ENCODE data around the gene CADPS. TPM values are rescaled to one million over a fixed set of nuclear protein-coding genes. Genes with fewer than 3 reads are reported as not detected.

The CADPS gene
- total RNA-seq, 1 experiment from 2014 or later = not detected

- DNase-seq (ENCODE audit: low read depth, low spot score) (no peak), ATAC-seq (no peak)
- ChIA-PET CTCF (no interaction called here), POLR2A (no interaction called here)
- no peaks in the 10 kb centered on the region for H3K27me3 ChIP-seq (ENCODE audit: control insufficient read depth, insufficient read depth, low read length)
- no peaks in the 10 kb centered on the region for H3K9me3 ChIP-seq (ENCODE audit: control insufficient read depth, insufficient read depth, low read depth, low read length)
- TF ChIP-seq SIN3A (IDR thresholded peaks at IDR 0.05; ENCODE audit: borderline replicate concordance, insufficient read depth, low read depth, low read length) = no peak
- no peak for TF ChIP-seq TCF7L2 (IDR thresholded peaks at IDR 0.05; ENCODE audit: low read depth, low read length)
- TF ChIP-seq REST (IDR thresholded peaks at IDR 0.05; ENCODE audit: insufficient read depth in 1 of 2, low read depth in 2 of 2, low read length in 1 of 2) = no peak
- no peak for TF ChIP-seq POLR2AphosphoS5 (IDR thresholded peaks at IDR 0.05; ENCODE audit: low read depth, low read length)
- no peak for TF ChIP-seq CTCF (IDR thresholded peaks at IDR 0.05)
- no peak overlapping the region for H3K4me3 ChIP-seq (ENCODE audit: low read depth in 2 of 2, low read length in 2 of 2)
- in situ Hi-C loops (cut with HindIII; ENCODE audit: low pct_unique_long_range_greater_than_20kb, low sequenced_read_pairs) = no loop called here
- no peaks in the 10 kb centered on the region for H3K4me1 ChIP-seq (ENCODE audit: control insufficient read depth, insufficient read depth, low read length)
- intact Hi-C loops (cut with micrococcal nuclease; ENCODE audit: unreplicated experiment) = no loop called here
- no TSS peak for BruUV-seq (replicated peaks)
- no peak overlapping the region for H3K27ac ChIP-seq (ENCODE audit: low read length)
- no peaks in the 10 kb centered on the region for H3K36me3 ChIP-seq (ENCODE audit: control insufficient read depth, insufficient read depth, low read length)
Observed at GRCh38 chr3:62548528-62549205, 326.5 kb downstream of the CADPS start.

DNA sequence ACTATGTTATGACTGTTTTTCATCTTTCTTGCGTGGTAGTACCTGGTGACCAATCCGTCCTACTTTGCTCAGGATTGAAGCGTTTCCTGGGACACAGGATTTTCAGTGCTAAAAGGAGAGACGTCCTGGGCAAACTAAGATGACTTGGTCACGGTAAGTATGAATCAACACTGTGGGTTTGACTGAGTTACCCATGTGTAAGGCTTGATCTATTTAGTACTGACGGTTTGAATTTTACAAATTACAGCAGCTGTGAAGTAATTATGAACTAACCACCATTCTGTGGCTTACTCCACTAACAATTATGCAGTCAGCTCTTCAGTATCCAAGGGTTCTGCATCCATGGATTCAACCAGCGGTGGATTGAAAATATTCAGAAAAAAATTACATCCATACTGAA is 328.9 kb downstream of the CADPS start:
- DNase-seq (ENCODE audit: low read depth, low spot score) (no peak), ATAC-seq (no peak)
- no peaks in the 10 kb centered on the region for H3K9me3 ChIP-seq (ENCODE audit: control insufficient read depth, insufficient read depth, low read depth, low read length)
- BruUV-seq (replicated peaks) = no TSS peak
- no peaks in the 10 kb centered on the region for H3K36me3 ChIP-seq (ENCODE audit: control insufficient read depth, insufficient read depth, low read length)
- no peak for TF ChIP-seq REST (IDR thresholded peaks at IDR 0.05; ENCODE audit: insufficient read depth in 1 of 2, low read depth in 2 of 2, low read length in 1 of 2)
- TF ChIP-seq TCF7L2 (IDR thresholded peaks at IDR 0.05; ENCODE audit: low read depth, low read length) = no peak
- TF ChIP-seq CTCF (IDR thresholded peaks at IDR 0.05) = no peak
- TF ChIP-seq POLR2AphosphoS5 (IDR thresholded peaks at IDR 0.05; ENCODE audit: low read depth, low read length) = no peak
- TF ChIP-seq SIN3A (IDR thresholded peaks at IDR 0.05; ENCODE audit: borderline replicate concordance, insufficient read depth, low read depth, low read length) = no peak
- no peak overlapping the region for H3K27ac ChIP-seq (ENCODE audit: low read length)
- intact Hi-C loops (cut with micrococcal nuclease; ENCODE audit: unreplicated experiment) = no loop called here
- ChIA-PET CTCF (no interaction called here), POLR2A (no interaction called here)
- in situ Hi-C loops (cut with HindIII; ENCODE audit: low pct_unique_long_range_greater_than_20kb, low sequenced_read_pairs) = no loop called here
- no peak overlapping the region for H3K4me3 ChIP-seq (ENCODE audit: low read depth in 2 of 2, low read length in 2 of 2)
- no peaks in the 10 kb centered on the region for H3K27me3 ChIP-seq (ENCODE audit: control insufficient read depth, insufficient read depth, low read length)
- H3K4me1 ChIP-seq (ENCODE audit: control insufficient read depth, insufficient read depth, low read length) = no peaks in the 10 kb centered on the region
